HepG2 (cell line): ENCODE results near the gene ABHD6. TPM values are rescaled to one million over a fixed set of nuclear protein-coding genes. Genes with fewer than 3 reads are reported as not detected.

Experiments used
- ARHGAP35 ChIP-seq: sonication (generic); formaldehyde crosslinking; IDR thresholded peaks from 2 replicates; pipeline ENCODE4 v1.9.0; 2022; ENCODE audit warnings: mild to moderate bottlenecking, inconsistent platforms, moderate library complexity, missing genetic modification reagents, borderline replicate concordance
- ARNT2 ChIP-seq: sonication (generic); formaldehyde crosslinking; IDR thresholded peaks from 2 replicates; pipeline ENCODE4 v1.8.0; 2022; ENCODE audit warnings: mild to moderate bottlenecking, low read depth, missing genetic modification reagents, moderate library complexity
- CHD2 ChIP-seq: IDR thresholded peaks from 2 replicates; pipeline ENCODE4 v1.6.1; 2011; ENCODE audit warnings: low read depth, low read length, improper control_type of control experiment
- JUND ChIP-seq: sonication (generic); formaldehyde crosslinking; IDR thresholded peaks from 2 replicates; pipeline ENCODE4 v1.8.0; 2022; ENCODE audit warnings: mild to moderate bottlenecking, missing genetic modification reagents
- KLF15 ChIP-seq: sonication (generic); formaldehyde crosslinking; IDR thresholded peaks from 2 replicates; pipeline ENCODE4 v1.8.1; 2023; ENCODE audit warnings: borderline replicate concordance, mild to moderate bottlenecking, inconsistent platforms, missing genetic modification reagents, mixed read lengths
- ONECUT2 ChIP-seq: sonication (generic); formaldehyde crosslinking; IDR thresholded peaks from 2 replicates; pipeline ENCODE4 v1.4.0; 2020; ENCODE audit warnings: missing genetic modification reagents
- PATZ1 ChIP-seq: sonication (generic); formaldehyde crosslinking; IDR thresholded peaks from 2 replicates; pipeline ENCODE4 v1.4.0; 2020; ENCODE audit warnings: missing genetic modification reagents
- PHF21A ChIP-seq: sonication (generic); formaldehyde crosslinking; IDR thresholded peaks from 2 replicates; pipeline ENCODE4 v1.5.0; 2020; ENCODE audit warnings: mild to moderate bottlenecking, missing genetic modification reagents
- RAD51 ChIP-seq: fragments of 450-650 bp; IDR thresholded peaks from 2 replicates; pipeline ENCODE4 v1.6.1; 2016; ENCODE audit warnings: borderline replicate concordance
- SALL2 ChIP-seq: sonication (generic); formaldehyde crosslinking; IDR thresholded peaks from 2 replicates; pipeline ENCODE4 v1.8.1; 2023; ENCODE audit warnings: mild to moderate bottlenecking, missing genetic modification reagents, inconsistent platforms
- SCMH1 ChIP-seq: sonication (generic); formaldehyde crosslinking; IDR thresholded peaks from 2 replicates; pipeline ENCODE4 v1.9.0; 2021; ENCODE audit warnings: missing genetic modification reagents, mild to moderate bottlenecking, borderline replicate concordance
- SNRNP70 ChIP-seq: fragments of 200-400 bp; formaldehyde crosslinking; IDR thresholded peaks from 2 replicates; pipeline ENCODE4 v1.6.1; 2017; ENCODE audit warnings: mild to moderate bottlenecking, low read depth, low read length, moderate library complexity
- SP5 ChIP-seq: IDR thresholded peaks from 2 replicates; pipeline ENCODE4 v1.6.1; 2016; ENCODE audit warnings: low read depth, borderline replicate concordance
- ZBTB3 ChIP-seq: sonication (generic); formaldehyde crosslinking; IDR thresholded peaks from 2 replicates; pipeline ENCODE4 v1.4.0; 2020; ENCODE audit warnings: low read depth, mild to moderate bottlenecking, moderate library complexity, missing genetic modification reagents, borderline replicate concordance
- ZGPAT ChIP-seq: IDR thresholded peaks from 2 replicates; pipeline ENCODE4 v1.6.1; 2016; ENCODE audit warnings: mild to moderate bottlenecking
- ZNF260 ChIP-seq: sonication (generic); formaldehyde crosslinking; IDR thresholded peaks from 2 replicates; pipeline ENCODE4 v1.4.0; 2020; ENCODE audit warnings: missing genetic modification reagents, low read depth, mild to moderate bottlenecking, borderline replicate concordance
- ZNF547 ChIP-seq: sonication (generic); formaldehyde crosslinking; IDR thresholded peaks from 2 replicates; pipeline ENCODE4 v1.5.1; 2020; ENCODE audit warnings: mild to moderate bottlenecking, missing genetic modification reagents
- ZNF747 ChIP-seq: sonication (generic); formaldehyde crosslinking; IDR thresholded peaks from 2 replicates; pipeline ENCODE4 v1.8.1; 2023; ENCODE audit warnings: missing genetic modification reagents, mild to moderate bottlenecking, borderline replicate concordance
- ZNF782 ChIP-seq: sonication (generic); formaldehyde crosslinking; IDR thresholded peaks from 2 replicates; pipeline ENCODE4 v1.4.0; 2020; ENCODE audit warnings: missing genetic modification reagents, mild to moderate bottlenecking, borderline replicate concordance
- ZNF790 ChIP-seq: sonication (generic); formaldehyde crosslinking; IDR thresholded peaks from 2 replicates; pipeline ENCODE4 v1.8.0; 2022; ENCODE audit warnings: missing genetic modification reagents, mild to moderate bottlenecking, borderline replicate concordance
- polyA plus RNA-seq, 8 experiments: library from polyadenylated mRNA; depleted of rRNA in 3 of 8; stranded (reverse) in 7 of 8; unstranded in 1 of 8; fragments of >200 nt; fragmentation: Illumina TruSeq in 4 of 8; extraction: Trizol in 4 of 8; gene quantifications; 2 replicates each; pipeline versions ENCODE4 v1.2.1 to v1.2.3, GENCODE V29; 2011 to 2016; ENCODE audit warnings: low read depth in 4 of 8, missing spikeins in 1 of 8, mixed read lengths in 1 of 8; ENCODE audit not compliant: insufficient read depth in 1 of 8
- total RNA-seq, 5 experiments: library from RNA; depleted of rRNA; stranded (reverse); fragments of >200 nt; fragmentation: Illumina TruSeq; extraction: Trizol; gene quantifications; 2 replicates each; pipeline ENCODE4 v1.2.3, GENCODE V29; 2016; ENCODE audit warnings: low read depth in 1 of 5
- TF ChIP-seq, protein P1 (sequence below): IDR thresholded peaks from 2 replicates; pipeline ENCODE4 v1.6.1; 2016; ENCODE audit warnings: control low read depth
- TF ChIP-seq, protein P2 (sequence below): sonication (generic); formaldehyde crosslinking; IDR thresholded peaks from 2 replicates; pipeline ENCODE4 v1.5.0; 2020; ENCODE audit warnings: missing genetic modification reagents, mild to moderate bottlenecking, borderline replicate concordance
- TF ChIP-seq, protein P3 (sequence below): IDR thresholded peaks from 2 replicates; pipeline ENCODE4 v1.6.1; 2018; ENCODE audit warnings: missing genetic modification reagents, mild to moderate bottlenecking, missing compliant biosample characterization

ABHD6 gene
- total and polyA plus RNA-seq, 2 of the 13 experiments (the other 11 are each of a cell fraction or from before 2014, with no cell fraction given) = 9.0 to 17.2 TPM

DNA sequence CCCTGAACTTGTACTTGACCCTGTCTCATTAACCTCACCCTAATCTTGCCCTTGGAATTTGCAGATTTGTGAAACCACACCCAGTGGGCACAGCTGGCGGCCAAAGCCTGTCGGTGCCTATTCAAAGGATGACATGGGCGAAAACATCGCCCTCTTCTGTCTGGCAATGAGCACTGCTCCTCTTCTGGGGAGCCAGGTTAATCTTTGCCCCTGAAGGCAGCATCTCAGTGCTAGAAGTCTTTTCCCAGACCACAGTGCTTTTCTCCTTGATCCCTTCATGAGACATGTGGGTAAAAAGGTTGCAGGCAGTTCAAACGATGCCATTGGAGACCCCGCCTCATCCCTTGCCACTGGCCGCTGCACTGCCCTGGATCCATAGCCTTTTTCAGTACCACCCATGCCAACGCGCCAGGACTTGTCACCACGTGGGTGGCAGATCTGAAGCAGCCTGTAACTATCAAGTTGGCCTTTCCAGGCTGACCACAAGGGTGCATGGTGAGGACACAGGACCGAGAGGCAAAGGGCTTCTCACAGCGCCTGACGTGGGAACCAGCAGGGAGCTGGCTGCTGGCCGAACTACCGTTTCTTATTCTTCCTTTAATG is 20.3 kb upstream of the ABHD6 start (continued):
- TF ChIP-seq, protein P1, sequence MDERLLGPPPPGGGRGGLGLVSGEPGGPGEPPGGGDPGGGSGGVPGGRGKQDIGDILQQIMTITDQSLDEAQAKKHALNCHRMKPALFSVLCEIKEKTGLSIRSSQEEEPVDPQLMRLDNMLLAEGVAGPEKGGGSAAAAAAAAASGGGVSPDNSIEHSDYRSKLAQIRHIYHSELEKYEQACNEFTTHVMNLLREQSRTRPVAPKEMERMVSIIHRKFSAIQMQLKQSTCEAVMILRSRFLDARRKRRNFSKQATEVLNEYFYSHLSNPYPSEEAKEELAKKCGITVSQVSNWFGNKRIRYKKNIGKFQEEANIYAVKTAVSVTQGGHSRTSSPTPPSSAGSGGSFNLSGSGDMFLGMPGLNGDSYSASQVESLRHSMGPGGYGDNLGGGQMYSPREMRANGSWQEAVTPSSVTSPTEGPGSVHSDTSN (CRISPR knock-in tag) = 0 out of 2 replicates have a peak, but pooled peaks have one; percentile 19
- TF ChIP-seq ZNF747 (CRISPR knock-in tag) (no peak), SCMH1 (CRISPR knock-in tag) (no peak), RAD51 (no peak), CHD2 (0 out of 2 replicates have a peak, but pooled peaks have one; percentile 13), ZNF547 (CRISPR knock-in tag) (peak; percentile 31; the same call in 1 of the 2 replicates), ONECUT2 (CRISPR knock-in tag) (no peak), ZNF790 (CRISPR knock-in tag) (no peak), PATZ1 (CRISPR knock-in tag) (0 out of 2 replicates have a peak, but pooled peaks have one; percentile 32), ZNF782 (CRISPR knock-in tag) (no peak), ZBTB3 (CRISPR knock-in tag) (0 out of 2 replicates have a peak, but pooled peaks have one; percentile 39), ARNT2 (CRISPR knock-in tag) (no peak), SNRNP70 (no peak), SP5 (CRISPR knock-in tag) (no peak), SALL2 (CRISPR knock-in tag) (peak; percentile 85; the same call in 1 of the 2 replicates), ARHGAP35 (CRISPR knock-in tag) (no peak), PHF21A (CRISPR knock-in tag) (peak; percentile 58; the same call in 1 of the 2 replicates), KLF15 (CRISPR knock-in tag) (no peak), ZNF260 (CRISPR knock-in tag) (no peak), ZGPAT (peak; percentile 62; the same call in 1 of the 2 replicates), JUND (CRISPR knock-in tag) (no peak)
- TF ChIP-seq, protein P2, sequence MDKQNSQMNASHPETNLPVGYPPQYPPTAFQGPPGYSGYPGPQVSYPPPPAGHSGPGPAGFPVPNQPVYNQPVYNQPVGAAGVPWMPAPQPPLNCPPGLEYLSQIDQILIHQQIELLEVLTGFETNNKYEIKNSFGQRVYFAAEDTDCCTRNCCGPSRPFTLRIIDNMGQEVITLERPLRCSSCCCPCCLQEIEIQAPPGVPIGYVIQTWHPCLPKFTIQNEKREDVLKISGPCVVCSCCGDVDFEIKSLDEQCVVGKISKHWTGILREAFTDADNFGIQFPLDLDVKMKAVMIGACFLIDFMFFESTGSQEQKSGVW (CRISPR knock-in tag) = no peak
- TF ChIP-seq, protein P3, sequence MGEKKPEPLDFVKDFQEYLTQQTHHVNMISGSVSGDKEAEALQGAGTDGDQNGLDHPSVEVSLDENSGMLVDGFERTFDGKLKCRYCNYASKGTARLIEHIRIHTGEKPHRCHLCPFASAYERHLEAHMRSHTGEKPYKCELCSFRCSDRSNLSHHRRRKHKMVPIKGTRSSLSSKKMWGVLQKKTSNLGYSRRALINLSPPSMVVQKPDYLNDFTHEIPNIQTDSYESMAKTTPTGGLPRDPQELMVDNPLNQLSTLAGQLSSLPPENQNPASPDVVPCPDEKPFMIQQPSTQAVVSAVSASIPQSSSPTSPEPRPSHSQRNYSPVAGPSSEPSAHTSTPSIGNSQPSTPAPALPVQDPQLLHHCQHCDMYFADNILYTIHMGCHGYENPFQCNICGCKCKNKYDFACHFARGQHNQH (CRISPR knock-in tag) = peak; percentile 45; the same call in 1 of the 2 replicates
